Breast epithelium (tissue), 3 donors: ENCODE measurements around the gene CDK12.
"Not testable (repeated sequence)": the region's sequence is repeated elsewhere in the genome, so short reads cannot be mapped to it uniquely, and the experiment has no call there.

ENCODE experiments used
- CTCF ChIP-seq, 3 donors: fragments of 450-650 bp; IDR thresholded peaks; one replicate each; pipeline ENCODE4 v1.5.1; 2016 to 2017; ENCODE audit warnings: antibody characterized with exemption in 3 of 3, mild to moderate bottlenecking in 3 of 3, moderate library complexity in 3 of 3
- POLR2A ChIP-seq: fragments of 450-650 bp; IDR thresholded peaks from one replicate; pipeline ENCODE4 v1.6.1; 2016; ENCODE audit warnings: antibody characterized with exemption, mild to moderate bottlenecking, moderate library complexity
- POLR2AphosphoS5 ChIP-seq, 3 donors: sonication (generic); formaldehyde crosslinking; IDR thresholded peaks; one replicate each; pipeline ENCODE4 v1.6.1; 2017; ENCODE audit warnings: antibody characterized with exemption in 3 of 3

GRCh38 chr17:39537364-39537763 is 76.1 kb downstream of the CDK12 start:
- not testable (repeated sequence) for TF ChIP-seq CTCF (IDR thresholded peaks at IDR 0.05); POLR2AphosphoS5 (IDR thresholded peaks at IDR 0.05); POLR2A
